Spleen (tissue), 7 donors: ENCODE data around the gene TNPO3.

Source experiments
- POLR2A ChIP-seq, 3 donors: fragments of 450-650 bp; IDR thresholded peaks; one replicate each; pipeline ENCODE4 v1.5.1; 2017; ENCODE audit warnings: antibody characterized with exemption in 3 of 3, mild to moderate bottlenecking in 1 of 3
- POLR2AphosphoS5 ChIP-seq, 3 donors: sonication (generic); formaldehyde crosslinking; IDR thresholded peaks; one replicate each; pipeline ENCODE4 v1.5.1; 2017; ENCODE audit warnings: antibody characterized with exemption in 3 of 3
- TF ChIP-seq, protein P1 (sequence below), 11 experiments: fragments of 200-600 bp in 7 of 11; fragments of 450-650 bp in 4 of 11; sonication (generic) in 4 of 11; IDR thresholded peaks in 8 of 11; conservative IDR thresholded peaks in 3 of 11; 1 replicate in 7 of 11; 2 replicates in 4 of 11; pipeline versions ENCODE4 v1.4.0 to v1.8.0; 2016 to 2021; ENCODE audit warnings: antibody characterized with exemption in 11 of 11, inconsistent platforms in 4 of 11, mild to moderate bottlenecking in 1 of 11
- donor health status: DM: no; HTN: no; CAD: no; lungs with moderate emphysema.
- donor health status: DM: no; HTN: no; CAD: no.
- donor health status: DM: no; HTN: no; CAD: no.

DNA sequence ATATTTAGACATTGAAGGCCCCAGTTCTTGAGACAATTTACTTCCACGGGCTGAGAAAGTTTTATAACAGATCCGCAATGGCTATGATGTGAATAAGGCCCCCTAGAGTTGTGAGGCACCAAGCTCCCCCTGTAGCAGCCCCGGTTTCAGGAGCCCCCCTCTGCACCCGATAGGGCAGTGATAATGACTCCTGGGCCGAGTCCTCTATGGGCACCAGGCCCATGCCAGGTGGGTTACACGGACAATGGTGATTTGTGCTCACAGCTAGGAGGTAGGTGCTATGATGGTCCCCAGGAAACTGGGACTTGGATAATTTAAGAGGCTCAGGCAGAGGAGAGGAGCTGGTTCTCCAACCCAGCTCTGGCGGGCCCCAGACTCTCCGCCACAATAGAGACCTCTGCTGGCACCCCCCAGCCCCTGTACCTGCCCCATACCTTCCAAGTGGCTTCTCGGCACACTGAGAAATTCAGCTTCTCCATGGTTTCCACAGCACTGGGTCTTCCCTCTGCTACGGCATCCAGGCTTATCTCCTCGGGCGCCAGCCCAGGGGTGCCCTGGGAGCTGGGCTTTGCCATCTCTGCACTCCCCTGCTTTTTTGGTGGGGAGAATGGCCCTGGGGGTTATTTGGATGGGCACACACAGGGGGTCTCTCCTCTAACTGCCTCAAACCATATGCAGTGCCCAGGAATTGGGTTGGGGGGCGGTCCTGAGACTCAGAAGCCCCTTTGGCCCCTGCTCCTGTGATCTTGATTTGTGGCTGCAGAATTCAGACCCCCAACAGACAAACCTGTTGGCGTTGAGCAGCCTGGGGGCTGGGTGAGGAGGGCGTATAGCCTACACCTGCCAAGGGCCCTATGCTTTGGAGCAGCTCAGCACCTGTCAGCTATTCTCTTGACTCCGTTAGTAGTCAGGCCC is 132.2 kb downstream of the TNPO3 start:
- TF ChIP-seq, protein P1, sequence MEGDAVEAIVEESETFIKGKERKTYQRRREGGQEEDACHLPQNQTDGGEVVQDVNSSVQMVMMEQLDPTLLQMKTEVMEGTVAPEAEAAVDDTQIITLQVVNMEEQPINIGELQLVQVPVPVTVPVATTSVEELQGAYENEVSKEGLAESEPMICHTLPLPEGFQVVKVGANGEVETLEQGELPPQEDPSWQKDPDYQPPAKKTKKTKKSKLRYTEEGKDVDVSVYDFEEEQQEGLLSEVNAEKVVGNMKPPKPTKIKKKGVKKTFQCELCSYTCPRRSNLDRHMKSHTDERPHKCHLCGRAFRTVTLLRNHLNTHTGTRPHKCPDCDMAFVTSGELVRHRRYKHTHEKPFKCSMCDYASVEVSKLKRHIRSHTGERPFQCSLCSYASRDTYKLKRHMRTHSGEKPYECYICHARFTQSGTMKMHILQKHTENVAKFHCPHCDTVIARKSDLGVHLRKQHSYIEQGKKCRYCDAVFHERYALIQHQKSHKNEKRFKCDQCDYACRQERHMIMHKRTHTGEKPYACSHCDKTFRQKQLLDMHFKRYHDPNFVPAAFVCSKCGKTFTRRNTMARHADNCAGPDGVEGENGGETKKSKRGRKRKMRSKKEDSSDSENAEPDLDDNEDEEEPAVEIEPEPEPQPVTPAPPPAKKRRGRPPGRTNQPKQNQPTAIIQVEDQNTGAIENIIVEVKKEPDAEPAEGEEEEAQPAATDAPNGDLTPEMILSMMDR (IDR thresholded peaks at IDR 0.05 in 8 of 11, conservative IDR thresholded peaks at IDR 0.05 in 3 of 11): no peak
- TF ChIP-seq POLR2A (IDR thresholded peaks at IDR 0.05) (no peak), POLR2AphosphoS5 (IDR thresholded peaks at IDR 0.05) (no peak)
